Urinary bladder (tissue), 4 donors: ENCODE measurements around the gene PRRX1. TPM values are rescaled to one million over a fixed set of nuclear protein-coding genes. Genes with fewer than 3 reads are reported as not detected.

Experiments used
- DNase-seq: peaks from one replicate; pipeline ENCODE4 v3.0.0-alpha.2; 2015; ENCODE audit errors: extremely low spot score
- H3K27ac ChIP-seq: one replicate; pipeline ENCODE4 v1.5.1; 2013; ENCODE audit warnings: low read depth, mild to moderate bottlenecking, moderate library complexity
- H3K36me3 ChIP-seq: one replicate; pipeline ENCODE4 v1.6.1; 2013; ENCODE audit warnings: mild to moderate bottlenecking, moderate library complexity; ENCODE audit not compliant: insufficient read depth
- H3K4me1 ChIP-seq: one replicate; pipeline ENCODE4 v1.6.1; 2013; ENCODE audit warnings: mild to moderate bottlenecking, moderate library complexity; ENCODE audit not compliant: insufficient read depth
- H3K4me3 ChIP-seq: one replicate; pipeline ENCODE4 v1.5.1; 2013; ENCODE audit warnings: low read depth, low read length
- WGBS: extraction: QIAGEN DNeasy Blood & Tissue Kit; methylation state at CpG from one replicate; pipeline ENCODE4 v1.1.7; 2013; 5-methylcytosine and 5-hydroxymethylcytosine counted together
- polyA plus RNA-seq: library from polyadenylated mRNA; stranded (reverse); fragments of 200-250 nt; gene quantifications from one replicate; pipeline ENCODE4 v1.2.3, GENCODE V29; 2013
- total RNA-seq: library from RNA; depleted of rRNA; stranded (reverse); fragments of >200 nt; gene quantifications from one replicate; pipeline ENCODE4 v1.2.3, GENCODE V29; 2014
- donor health status: healthy with polysubstance abuse.
- donor health status: healthy.

Gene PRRX1
- 85.2 TPM for total RNA-seq
- 10.6 TPM for polyA plus RNA-seq

- no peaks in the 10 kb centered on the region for H3K4me1 ChIP-seq
- DNase-seq: no peak
- H3K36me3 ChIP-seq: no peaks in the 10 kb centered on the region
- WGBS: 1% methylated on average over 56 of the region's 56 CpGs
- H3K4me3 ChIP-seq: peak within 1 kb of the TSS; percentile 44
- no peak within 1 kb of the TSS for H3K27ac ChIP-seq
Observed at GRCh38 chr1:170664093-170664827, at the start of gene PRRX1. PRRX1 (plus strand) TSS chr1:170664131; CDS start chr1:170664219, 88 bp downstream.

DNA sequence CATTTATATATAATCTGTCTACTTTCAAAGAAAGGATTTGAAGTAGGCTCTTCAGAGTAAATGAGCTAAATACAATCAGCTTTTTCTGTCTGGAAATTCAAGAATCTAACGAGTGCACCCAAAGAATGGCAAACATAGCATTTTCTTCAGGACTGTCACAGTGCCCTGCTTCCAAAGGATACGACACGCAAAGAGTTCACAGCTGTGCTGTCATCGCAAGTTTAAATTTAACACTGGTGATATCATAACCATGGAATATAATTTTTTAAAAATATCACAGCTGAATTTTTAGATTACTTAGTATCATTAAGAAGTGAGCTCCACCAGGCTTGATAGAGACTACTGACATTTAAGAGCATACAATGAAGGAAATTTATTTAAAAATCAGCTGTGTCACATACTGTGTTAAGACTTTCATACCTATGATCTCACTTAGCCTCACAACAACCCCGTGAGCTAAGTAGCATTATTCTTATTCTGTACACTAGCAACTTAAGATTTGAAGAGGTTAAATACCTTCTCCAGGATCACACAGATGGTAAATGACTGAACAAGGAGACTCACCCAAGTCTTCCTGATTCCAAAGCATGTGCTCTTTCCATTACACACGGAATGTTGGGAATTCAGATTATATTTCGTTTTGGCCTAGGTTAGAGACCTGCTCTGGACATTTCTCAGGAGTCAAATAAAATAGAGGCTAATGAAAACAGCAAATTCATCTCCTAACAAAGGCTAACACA lies 46.2 kb upstream of the PRRX1 start:
- no peak overlapping the region for H3K27ac ChIP-seq
- DNase-seq: no peak
- H3K36me3 ChIP-seq: no peaks in the 10 kb centered on the region
- no peak overlapping the region for H3K4me3 ChIP-seq
- WGBS: 59% methylated on average over 7 of the region's 7 CpGs
- H3K4me1 ChIP-seq: no peaks in the 10 kb centered on the region

DNA sequence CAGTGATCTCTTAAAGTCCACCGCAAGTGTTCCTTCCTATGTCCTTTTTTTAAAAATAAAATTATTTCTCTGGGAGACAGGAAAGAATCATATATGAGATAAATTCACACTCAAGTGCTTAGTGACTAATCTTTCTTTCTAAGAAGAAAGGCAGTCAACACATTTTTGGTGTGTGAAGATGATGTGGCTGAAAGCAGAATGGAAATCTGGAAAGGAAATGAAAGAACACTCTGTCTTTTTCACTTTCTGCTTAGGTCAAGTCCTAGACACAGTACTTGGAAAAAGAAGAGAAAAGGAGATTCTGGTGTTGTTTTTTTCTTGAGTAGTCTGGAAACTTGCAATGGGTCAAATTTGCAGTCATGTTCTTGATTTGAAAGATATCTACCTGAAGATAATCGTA lies 45.5 kb upstream of the PRRX1 start:
- DNase-seq: no peak
- WGBS: 88% methylated on average over 2 of the region's 2 CpGs
- Histone ChIP-seq H3K36me3 (no peaks in the 10 kb centered on the region), H3K27ac (no peak overlapping the region), H3K4me3 (no peak overlapping the region), H3K4me1 (no peaks in the 10 kb centered on the region)

DNA sequence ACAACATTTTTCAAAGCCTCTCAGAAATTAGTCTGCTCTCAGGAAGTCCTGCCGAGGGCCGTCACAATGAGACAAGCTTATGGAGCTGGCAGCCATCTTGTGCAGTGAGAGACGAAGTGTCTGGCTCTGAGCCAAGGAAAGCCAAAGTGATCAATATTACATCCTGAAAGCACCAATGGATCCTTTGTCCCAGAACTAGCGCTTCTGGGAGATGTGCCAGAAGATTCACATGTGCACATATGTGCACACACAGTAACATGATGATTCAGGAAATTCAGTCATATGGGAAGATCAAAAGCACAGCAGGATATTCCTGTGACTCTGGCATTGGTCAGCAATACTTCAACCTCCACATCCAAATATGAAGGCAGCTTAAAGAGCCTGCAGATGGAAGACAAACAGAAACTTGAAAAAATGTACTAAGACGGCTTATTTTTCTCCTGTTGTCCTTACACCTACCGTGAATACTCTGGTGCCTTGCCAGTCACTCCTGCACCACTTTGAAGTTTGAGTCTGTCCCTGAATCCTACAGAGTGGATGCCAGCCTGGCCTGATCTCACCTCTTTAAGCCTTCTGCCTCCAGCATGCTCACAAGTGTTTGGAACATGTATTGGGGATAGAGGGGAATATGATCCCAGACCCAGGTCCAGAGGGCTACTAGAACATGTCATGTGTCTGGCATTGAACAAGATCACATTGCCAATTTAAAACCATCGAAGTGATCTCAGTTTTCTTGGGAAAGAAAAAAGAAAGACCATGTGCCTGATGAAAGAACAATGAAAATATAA lies 44.5 kb upstream of the PRRX1 start:
- 71% methylated on average over 7 of the region's 7 CpGs for WGBS
- Histone ChIP-seq H3K4me1 (no peaks in the 10 kb centered on the region), H3K36me3 (no peaks in the 10 kb centered on the region), H3K4me3 (no peak overlapping the region), H3K27ac (no peak overlapping the region)
- no peak for DNase-seq

GRCh38 chr1:170620164-170620563 lies 43.8 kb upstream of the PRRX1 start:
- Histone ChIP-seq H3K4me3 (no peak overlapping the region), H3K36me3 (no peaks in the 10 kb centered on the region), H3K4me1 (no peaks in the 10 kb centered on the region), H3K27ac (no peak overlapping the region)
- DNase-seq: no peak

DNA sequence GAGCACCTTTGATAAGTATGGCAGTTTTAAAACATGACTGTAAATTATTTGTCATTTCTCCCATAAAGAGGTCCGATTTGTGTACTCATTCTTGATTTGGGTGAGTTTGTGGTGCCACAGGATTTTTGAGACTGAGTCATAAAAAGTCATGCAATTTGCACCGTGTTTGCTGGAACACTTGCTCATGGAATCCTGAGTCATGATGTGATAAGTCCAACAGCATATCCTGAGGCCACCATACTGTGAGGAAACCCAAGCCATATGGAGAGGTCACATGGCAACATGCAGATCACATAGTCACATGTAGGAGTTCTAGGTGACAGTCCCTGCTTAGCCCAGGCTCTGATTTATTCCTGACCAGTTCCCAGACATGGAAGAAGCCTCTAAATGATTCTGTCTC lies 40.8 kb upstream of the PRRX1 start:
- no peaks in the 10 kb centered on the region for H3K4me1 ChIP-seq
- no peak overlapping the region for H3K27ac ChIP-seq
- H3K36me3 ChIP-seq: no peaks in the 10 kb centered on the region
- WGBS: 30% methylated on average over 2 of the region's 2 CpGs
- H3K4me3 ChIP-seq: no peak overlapping the region
- DNase-seq: no peak

- WGBS: 93% methylated on average over 2 of the region's 2 CpGs
- Histone ChIP-seq H3K4me1 (no peaks in the 10 kb centered on the region), H3K4me3 (no peak overlapping the region), H3K36me3 (no peaks in the 10 kb centered on the region), H3K27ac (no peak overlapping the region)
- no peak for DNase-seq
Observed at GRCh38 chr1:170624146-170624545, 39.8 kb upstream of the PRRX1 start.

DNA sequence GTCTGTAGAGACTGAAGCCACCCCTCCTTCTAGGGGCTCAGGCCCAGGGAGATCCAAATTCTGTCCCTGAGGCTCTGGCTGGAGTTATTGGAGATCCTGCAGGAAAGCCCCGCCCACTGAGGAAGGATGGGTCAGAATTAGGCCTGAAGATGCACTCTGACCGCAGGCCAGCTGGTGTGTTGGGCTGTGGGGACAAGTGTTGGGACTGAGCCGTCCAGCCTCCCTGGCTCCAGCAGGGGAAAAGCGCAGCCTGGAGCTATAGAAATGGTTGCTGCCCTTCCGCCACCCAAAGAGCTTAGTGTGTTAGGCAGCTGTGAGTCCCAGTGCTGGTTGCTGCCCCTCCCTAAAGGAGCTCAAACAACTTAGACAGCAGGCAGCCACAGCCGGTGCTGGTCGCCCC lies 33.0 kb upstream of the PRRX1 start:
- WGBS: 84% methylated on average over 7 of the region's 7 CpGs
- Histone ChIP-seq H3K4me3 (no peak overlapping the region), H3K36me3 (no peaks in the 10 kb centered on the region), H3K4me1 (no peaks in the 10 kb centered on the region), H3K27ac (no peak overlapping the region)
- DNase-seq: no peak

DNA sequence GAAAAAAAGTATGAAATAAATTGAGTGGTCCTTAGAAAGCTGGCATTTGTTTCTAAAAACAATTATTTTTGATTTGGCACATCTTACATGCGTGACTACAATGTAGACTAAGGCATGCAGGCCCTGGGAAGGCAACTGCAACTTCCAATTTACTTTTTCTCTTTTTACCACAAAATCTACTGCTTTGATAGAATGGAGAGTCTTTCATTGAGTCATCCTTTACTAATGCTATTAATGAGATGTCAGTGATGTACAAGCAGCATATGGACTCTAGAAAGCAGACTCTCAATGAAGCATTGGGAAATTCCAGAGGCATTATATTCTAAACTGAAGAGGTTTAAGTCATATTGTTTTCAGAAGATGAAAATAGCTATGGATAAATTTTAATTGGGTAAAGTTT lies 29.6 kb upstream of the PRRX1 start:
- no peaks in the 10 kb centered on the region for H3K36me3 ChIP-seq
- no peak for DNase-seq
- no peak overlapping the region for H3K27ac ChIP-seq
- 87% methylated on average over 1 of the region's 1 CpG for WGBS
- no peak overlapping the region for H3K4me3 ChIP-seq
- H3K4me1 ChIP-seq: no peaks in the 10 kb centered on the region

DNA sequence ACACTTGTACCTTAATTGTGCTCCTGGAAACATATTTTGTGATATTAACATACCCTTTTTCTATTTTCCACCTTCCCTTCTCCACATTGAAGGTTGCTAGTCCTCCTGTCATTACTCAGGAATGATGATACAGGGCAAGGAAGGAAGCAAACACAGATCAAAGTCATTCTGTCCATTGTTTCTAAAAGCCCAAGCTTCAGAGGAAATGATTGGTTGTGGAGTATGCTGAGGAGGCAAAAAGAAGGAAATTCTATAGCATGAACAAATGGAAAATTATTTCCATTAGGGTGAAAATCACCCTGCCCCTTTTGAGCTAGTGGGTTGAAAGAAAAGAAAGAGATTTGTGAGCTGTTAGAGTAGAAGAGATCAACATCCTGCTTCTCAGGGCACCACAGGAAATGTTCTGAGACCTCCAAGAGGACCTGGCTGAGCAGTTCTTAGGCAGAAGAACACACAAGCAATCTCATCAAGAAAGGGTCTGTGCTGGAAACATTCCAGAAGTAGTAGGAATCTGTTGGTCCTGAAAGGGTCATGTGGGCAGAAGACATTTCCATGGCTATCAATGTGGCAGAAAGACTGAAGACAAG lies 29.0 kb upstream of the PRRX1 start:
- Histone ChIP-seq H3K27ac (no peak overlapping the region), H3K4me1 (no peaks in the 10 kb centered on the region), H3K4me3 (no peak overlapping the region), H3K36me3 (no peaks in the 10 kb centered on the region)
- DNase-seq: no peak

DNA sequence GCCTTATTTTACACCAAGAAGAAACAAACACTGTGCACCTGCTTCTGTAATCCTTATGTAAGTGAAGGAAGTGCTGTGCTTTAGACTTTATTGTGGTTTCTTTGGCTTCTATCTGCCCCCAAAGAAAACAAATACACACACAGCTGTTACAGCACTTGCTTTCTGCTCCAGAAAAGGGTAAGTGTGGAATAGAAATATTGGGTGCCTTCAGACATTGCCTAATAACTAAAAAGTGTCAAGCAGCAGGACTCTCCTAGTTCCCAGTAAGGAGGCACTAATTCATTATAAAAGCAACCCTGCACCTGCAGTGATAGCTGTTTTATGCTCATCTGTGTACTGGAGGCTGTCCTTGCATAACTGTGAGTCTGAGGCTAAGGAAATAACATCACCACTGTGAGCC lies 23.4 kb upstream of the PRRX1 start:
- no peak overlapping the region for H3K4me3 ChIP-seq
- no peaks in the 10 kb centered on the region for H3K4me1 ChIP-seq
- no peak overlapping the region for H3K27ac ChIP-seq
- DNase-seq: no peak
- H3K36me3 ChIP-seq: no peaks in the 10 kb centered on the region

DNA sequence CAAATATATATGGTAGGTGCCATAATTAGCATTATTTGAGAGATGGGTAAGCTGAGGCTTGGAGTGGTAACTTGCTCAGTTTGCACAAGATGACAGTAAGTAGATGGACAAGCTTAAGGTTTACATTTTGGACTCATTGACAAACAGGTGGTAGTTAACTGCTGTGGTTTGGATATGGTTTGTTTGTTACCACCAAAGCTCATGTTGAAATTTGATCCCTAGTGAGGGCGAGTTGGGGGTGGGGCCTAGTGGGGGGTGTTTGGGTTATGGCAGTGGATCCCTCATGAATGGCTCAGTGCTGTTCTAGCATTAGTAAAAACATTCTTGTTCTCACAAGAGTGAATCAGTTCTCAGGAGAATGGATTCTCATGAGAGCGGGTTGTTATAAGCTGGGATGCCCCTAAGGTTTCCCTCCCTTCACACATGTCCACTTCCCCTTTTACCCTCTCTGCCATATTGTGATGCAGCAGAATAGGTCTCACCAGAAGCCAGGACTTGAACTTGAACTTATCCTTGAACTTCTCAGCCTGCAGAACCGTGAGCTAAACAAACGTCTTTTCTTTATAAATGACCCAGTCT lies 6.6 kb upstream of the PRRX1 start:
- H3K4me1 ChIP-seq: no peaks in the 10 kb centered on the region
- H3K36me3 ChIP-seq: no peaks in the 10 kb centered on the region
- 48% methylated on average over 4 of the region's 4 CpGs for WGBS
- H3K4me3 ChIP-seq: no peak overlapping the region
- DNase-seq: no peak
- H3K27ac ChIP-seq: no peak overlapping the region

DNA sequence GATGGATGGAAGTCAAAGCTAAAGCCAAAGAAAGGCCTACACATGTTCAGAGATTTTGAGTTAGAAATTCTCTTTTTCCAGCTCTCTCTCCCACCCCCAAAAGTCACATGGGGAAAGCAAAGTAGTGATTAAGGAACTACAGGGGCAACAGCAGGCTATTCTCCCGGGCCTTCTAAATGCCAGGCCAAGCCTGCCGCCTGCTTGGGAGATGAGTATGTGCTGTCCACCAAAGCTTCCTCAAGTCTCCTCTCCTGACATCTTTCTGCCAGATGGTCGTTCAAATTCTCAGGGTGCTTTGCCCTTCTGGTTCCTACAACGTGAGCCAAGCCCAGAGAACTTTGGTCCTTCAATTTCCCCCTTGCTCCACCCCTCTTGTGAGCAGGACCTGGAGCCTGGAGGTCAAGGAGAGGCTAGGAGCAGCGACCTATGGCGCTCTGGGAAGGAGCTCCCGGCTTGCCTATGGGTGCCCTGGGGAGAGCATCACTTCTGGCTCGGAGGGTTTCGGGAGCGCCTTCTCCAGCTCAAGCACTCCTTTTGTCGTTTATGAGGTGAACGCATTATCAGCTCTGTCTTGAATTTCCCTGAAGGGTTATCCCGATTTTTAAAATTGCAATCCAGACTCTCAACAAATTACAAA lies 4.4 kb upstream of the PRRX1 start:
- Histone ChIP-seq H3K36me3 (no peaks in the 10 kb centered on the region), H3K4me3 (no peak overlapping the region), H3K4me1 (no peaks in the 10 kb centered on the region), H3K27ac (no peak overlapping the region)
- no peak for DNase-seq
- 77% methylated on average over 13 of the region's 13 CpGs for WGBS
